Activated CD4-positive, alpha-beta T cell treated with anti-CD3 and anti-CD28 coated beads, Interleukin-10, Interleukin-2, amounts not matched to agents 100 ng/mL and 50 ng/mL, durations not matched to agents 16 hours and 8 hours (primary cell): ENCODE data around the gene RBM44.

Experiments used
- DNase-seq: peaks from one replicate; pipeline ENCODE4 v3.0.0-alpha.2; 2020

The RBM44 gene

GRCh38 chr2:237889811-237890210 lies 91.2 kb downstream of the RBM44 start:
- no peak for DNase-seq
